NCI-H446 treated with DMSO at 0.1 percent for 48 hours (cell line): ENCODE measurements around the gene PNPLA2.
A peak's percentile ranks its signal among the peaks of the same experiment; 100 is the strongest.

Experiments
- DNase-seq: peaks from one replicate; lab custom pipeline; 2025; lab: John Stamatoyannopoulos, UW

The PNPLA2 gene

GRCh38 chr11:798093-798713 lies 20.5 kb upstream of the PNPLA2 start, which contains the start of gene SLC25A22:
SLC25A22 (minus strand) TSS chr11:798281; CDS start chr11:795006, 3,275 bp downstream.
- peak; percentile 51 for DNase-seq

- DNase-seq: no peak
Measured at GRCh38 chr11:799641-800316, 18.9 kb upstream of the PNPLA2 start.

- no peak for DNase-seq
Measured at GRCh38 chr11:800473-800872, 18.2 kb upstream of the PNPLA2 start.

- DNase-seq: no peak
Measured at GRCh38 chr11:801097-801780, 17.5 kb upstream of the PNPLA2 start.

- DNase-seq: no peak
Measured at GRCh38 chr11:802018-802617, 16.6 kb upstream of the PNPLA2 start.

GRCh38 chr11:802693-803466 lies 15.8 kb upstream of the PNPLA2 start:
- no peak for DNase-seq

GRCh38 chr11:803467-803742 lies 15.3 kb upstream of the PNPLA2 start:
- no peak for DNase-seq

- DNase-seq: no peak
Measured at GRCh38 chr11:803770-804598, 14.7 kb upstream of the PNPLA2 start.

- DNase-seq: no peak
Measured at GRCh38 chr11:804599-804964, 14.1 kb upstream of the PNPLA2 start.

GRCh38 chr11:808427-809286 lies 10.1 kb upstream of the PNPLA2 start:
- no peak for DNase-seq

GRCh38 chr11:809287-810039 lies 9.3 kb upstream of the PNPLA2 start, which contains the start of gene RPLP2:
RPLP2 (plus strand) TSS chr11:809967; CDS start chr11:810235, 268 bp downstream.
- DNase-seq: peak; percentile 94

GRCh38 chr11:810040-810567 lies 8.6 kb upstream of the PNPLA2 start:
- DNase-seq: no peak

- DNase-seq: no peak
Measured at GRCh38 chr11:811446-812245, 7.1 kb upstream of the PNPLA2 start.

GRCh38 chr11:812390-812789 lies 6.3 kb upstream of the PNPLA2 start:
- no peak for DNase-seq

GRCh38 chr11:813072-813455 lies 5.7 kb upstream of the PNPLA2 start:
- no peak for DNase-seq

GRCh38 chr11:813456-814096 lies 5.1 kb upstream of the PNPLA2 start:
- no peak for DNase-seq

GRCh38 chr11:815675-816432 lies 2.9 kb upstream of the PNPLA2 start:
- no peak for DNase-seq
